IPS-15b (cell line): ENCODE measurements around the gene TNFSF9.

Source experiments
- H3K27me3 ChIP-seq: one replicate; pipeline ENCODE4 v1.6.1; 2013; ENCODE audit warnings: low read length; ENCODE audit not compliant: control insufficient read depth, insufficient read depth
- H3K36me3 ChIP-seq: one replicate; pipeline ENCODE4 v1.6.1; 2013; ENCODE audit warnings: low read length; ENCODE audit not compliant: control insufficient read depth, insufficient read depth
- H3K4me1 ChIP-seq: one replicate; pipeline ENCODE4 v1.6.1; 2013; ENCODE audit warnings: mild to moderate bottlenecking, low read length; ENCODE audit not compliant: control insufficient read depth, insufficient read depth
- H3K4me3 ChIP-seq: one replicate; pipeline ENCODE4 v1.5.1; 2013; ENCODE audit warnings: low read depth, low read length
- H3K9ac ChIP-seq: one replicate; pipeline ENCODE4 v1.6.1; 2013; ENCODE audit warnings: low read depth, mild to moderate bottlenecking, low read length
- H3K9me3 ChIP-seq: one replicate; pipeline ENCODE4 v1.6.1; 2013; ENCODE audit warnings: mild to moderate bottlenecking, low read length; ENCODE audit not compliant: control insufficient read depth, insufficient read depth

The TNFSF9 gene, protein sequence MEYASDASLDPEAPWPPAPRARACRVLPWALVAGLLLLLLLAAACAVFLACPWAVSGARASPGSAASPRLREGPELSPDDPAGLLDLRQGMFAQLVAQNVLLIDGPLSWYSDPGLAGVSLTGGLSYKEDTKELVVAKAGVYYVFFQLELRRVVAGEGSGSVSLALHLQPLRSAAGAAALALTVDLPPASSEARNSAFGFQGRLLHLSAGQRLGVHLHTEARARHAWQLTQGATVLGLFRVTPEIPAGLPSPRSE

DNA sequence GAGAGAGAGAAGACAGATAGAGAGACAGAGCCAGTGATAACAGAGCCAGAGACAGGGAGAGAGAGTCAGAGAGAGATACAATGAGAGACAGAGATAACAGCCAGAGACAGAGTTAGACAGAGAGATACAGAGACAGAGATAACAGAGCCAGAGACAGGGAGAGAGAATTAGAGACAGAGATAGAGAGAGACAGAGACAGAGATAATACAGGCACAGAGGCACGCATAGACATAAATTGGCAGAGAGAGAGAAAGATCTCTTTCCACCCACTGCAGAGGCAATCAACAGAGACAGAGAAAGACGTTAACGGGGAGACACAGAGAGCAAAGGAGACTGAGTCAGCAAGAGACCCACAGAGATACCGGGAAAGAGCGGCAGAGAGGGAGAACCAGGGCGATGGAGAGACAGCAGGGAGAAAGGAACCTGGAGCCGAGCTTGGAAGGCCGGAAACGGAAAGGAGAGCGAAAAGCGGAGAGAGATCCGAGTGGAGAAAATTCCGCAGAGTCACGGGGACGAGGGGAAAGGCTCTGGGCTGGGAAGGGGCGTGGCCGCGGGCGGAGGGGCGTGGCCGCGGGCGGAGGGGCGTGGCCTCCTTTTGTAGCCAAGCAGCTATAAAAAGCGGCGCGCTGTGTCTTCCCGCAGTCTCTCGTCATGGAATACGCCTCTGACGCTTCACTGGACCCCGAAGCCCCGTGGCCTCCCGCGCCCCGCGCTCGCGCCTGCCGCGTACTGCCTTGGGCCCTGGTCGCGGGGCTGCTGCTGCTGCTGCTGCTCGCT lies at the start of gene TNFSF9:
Gene TNFSF9 (plus strand): TSS at position 641 of the 777 bp plus-strand sequence. CDS start 11 bp downstream, at position 652.
- peak within 1 kb of the TSS; percentile 69 for H3K4me3 ChIP-seq
- H3K4me1 ChIP-seq: peaks cover 13% of the 10 kb centered on the region
- H3K9me3 ChIP-seq: no peaks in the 10 kb centered on the region
- H3K9ac ChIP-seq: peak within 1 kb of the TSS; percentile 26
- no peaks in the 10 kb centered on the region for H3K36me3 ChIP-seq
- peaks cover 43% of the 10 kb centered on the region for H3K27me3 ChIP-seq

DNA sequence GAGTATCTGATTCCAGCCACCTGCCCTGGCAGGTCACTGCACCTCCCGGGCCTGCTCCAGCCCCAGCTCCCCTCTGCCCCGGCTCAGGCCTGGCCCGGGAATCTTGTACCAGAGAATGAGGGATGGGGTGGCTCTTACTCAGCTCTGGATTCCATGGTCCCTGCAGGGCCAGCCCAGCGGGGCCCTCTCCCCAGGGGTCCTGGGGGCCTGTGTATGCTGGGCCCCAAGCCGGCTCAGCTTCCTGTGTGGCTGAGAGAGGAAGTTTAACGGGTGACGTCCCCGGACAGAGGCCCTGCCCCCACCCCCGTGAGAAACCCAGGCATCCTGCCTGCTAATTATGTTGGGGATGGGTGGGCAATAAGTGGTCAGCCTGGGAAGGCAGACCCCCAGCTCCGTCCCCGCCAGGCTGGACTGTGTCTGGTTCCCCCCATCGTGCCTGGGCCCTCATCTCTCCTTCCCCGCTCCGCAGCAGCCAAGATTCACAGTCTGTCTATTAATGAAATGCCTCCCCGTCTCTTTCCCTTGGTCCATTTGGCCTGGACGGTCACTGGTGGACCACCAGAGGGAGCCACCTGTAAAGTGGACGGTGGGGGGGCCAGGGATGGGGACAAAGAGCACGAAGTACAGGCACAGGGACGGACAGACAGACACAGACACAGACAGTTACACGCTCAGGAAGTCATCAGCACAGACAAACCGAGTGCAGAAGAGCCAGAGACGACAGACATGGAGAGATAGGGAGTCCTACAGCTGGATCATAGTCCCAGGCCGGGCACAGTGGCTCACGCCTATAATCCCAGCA lies 49.1 kb upstream of the TNFSF9 start, which contains the start of gene DENND1C:
Gene DENND1C (minus strand): TSS at position 247 of the 802 bp plus-strand sequence. CDS start 92 bp downstream, at position 155.
- Histone ChIP-seq H3K4me3 (no peak within 1 kb of the TSS), H3K4me1 (peaks cover 3% of the 10 kb centered on the region), H3K27me3 (no peaks in the 10 kb centered on the region), H3K36me3 (no peaks in the 10 kb centered on the region), H3K9me3 (no peaks in the 10 kb centered on the region), H3K9ac (no peak within 1 kb of the TSS)

DNA sequence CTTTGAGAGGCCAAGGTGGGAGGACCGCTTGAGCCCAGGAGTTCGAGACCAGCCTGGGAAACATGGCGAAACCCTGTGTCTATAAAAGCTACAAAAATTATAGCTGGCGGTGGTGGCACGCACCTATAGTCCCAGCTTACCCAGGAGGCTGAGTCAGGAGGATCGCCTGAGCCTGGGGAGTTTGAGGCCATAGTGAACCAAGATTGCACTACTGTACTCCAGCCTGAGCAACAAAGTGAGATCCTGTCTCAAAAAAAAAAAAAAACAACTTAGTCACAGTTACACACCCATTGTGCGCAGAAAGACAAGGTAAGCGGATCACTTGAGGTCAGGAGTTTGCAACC lies 48.5 kb upstream of the TNFSF9 start:
- H3K4me1 ChIP-seq: peaks cover 3% of the 10 kb centered on the region
- no peaks in the 10 kb centered on the region for H3K36me3 ChIP-seq
- H3K4me3 ChIP-seq: no peak overlapping the region
- H3K27me3 ChIP-seq: no peaks in the 10 kb centered on the region
- no peak overlapping the region for H3K9ac ChIP-seq
- H3K9me3 ChIP-seq: no peaks in the 10 kb centered on the region

DNA sequence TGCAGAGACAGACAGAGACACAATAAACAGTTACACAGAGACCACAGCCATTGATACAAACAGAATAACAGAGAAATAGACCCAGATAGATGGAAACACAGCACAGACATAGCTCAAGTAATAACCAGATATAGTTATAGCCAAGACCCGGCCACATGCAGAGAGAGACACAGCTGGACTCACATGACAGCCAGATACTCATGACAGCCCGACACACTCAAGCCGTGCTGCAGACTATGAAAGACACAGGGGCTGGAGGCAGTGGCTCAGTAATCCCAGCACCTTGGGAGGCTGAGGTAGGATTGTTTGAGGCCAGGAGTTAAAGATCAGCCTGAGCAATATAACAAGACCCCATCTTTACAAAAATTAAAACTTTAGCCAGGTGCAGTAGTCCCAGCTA lies 47.6 kb upstream of the TNFSF9 start:
- peaks cover 3% of the 10 kb centered on the region for H3K4me1 ChIP-seq
- H3K4me3 ChIP-seq: no peak overlapping the region
- no peaks in the 10 kb centered on the region for H3K27me3 ChIP-seq
- H3K9me3 ChIP-seq: no peaks in the 10 kb centered on the region
- no peaks in the 10 kb centered on the region for H3K36me3 ChIP-seq
- no peak overlapping the region for H3K9ac ChIP-seq

DNA sequence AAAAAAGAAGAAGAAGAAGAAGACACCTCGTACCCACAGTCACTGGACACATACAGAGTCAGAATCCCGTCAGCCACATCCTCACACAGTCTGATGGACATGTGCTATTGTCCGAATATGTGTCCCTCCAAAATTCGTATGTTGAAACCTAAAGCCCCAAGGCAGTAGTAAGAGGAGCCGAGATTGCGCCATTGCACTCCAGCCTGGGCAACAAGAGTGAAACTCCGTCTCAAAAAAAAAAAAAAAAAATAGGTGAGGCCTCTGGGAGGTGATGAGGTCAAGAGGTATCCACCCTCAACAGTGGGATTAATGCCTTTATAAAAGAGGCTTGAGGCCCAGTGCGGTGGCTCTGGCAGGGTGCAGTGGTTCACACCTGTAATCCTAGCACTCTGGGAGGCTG lies 46.6 kb upstream of the TNFSF9 start:
- Histone ChIP-seq H3K4me1 (peaks cover 2% of the 10 kb centered on the region), H3K4me3 (no peak overlapping the region), H3K36me3 (no peaks in the 10 kb centered on the region), H3K9me3 (no peaks in the 10 kb centered on the region), H3K27me3 (no peaks in the 10 kb centered on the region), H3K9ac (no peak overlapping the region)

DNA sequence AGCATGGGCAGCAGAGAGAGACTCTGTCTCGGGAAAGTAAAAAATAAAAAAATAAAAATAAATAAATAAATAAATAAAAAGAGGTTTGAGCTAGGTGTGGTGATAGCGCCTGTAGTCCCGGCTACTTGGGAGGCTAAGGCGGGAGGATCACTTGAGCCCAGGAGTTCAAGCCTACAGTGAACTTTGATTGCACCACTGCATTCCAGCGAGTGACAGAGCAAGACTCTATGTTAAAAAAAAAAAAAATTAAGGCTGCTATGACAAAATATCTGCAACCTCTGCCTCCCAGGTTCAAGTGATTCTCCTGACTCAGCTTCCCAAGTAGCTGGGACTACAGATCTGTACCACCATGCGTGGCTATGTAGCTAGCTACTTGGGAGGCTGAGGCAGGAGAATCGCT lies 46.0 kb upstream of the TNFSF9 start:
- H3K27me3 ChIP-seq: no peaks in the 10 kb centered on the region
- no peaks in the 10 kb centered on the region for H3K4me1 ChIP-seq
- no peak overlapping the region for H3K9ac ChIP-seq
- H3K9me3 ChIP-seq: no peaks in the 10 kb centered on the region
- H3K36me3 ChIP-seq: no peaks in the 10 kb centered on the region
- H3K4me3 ChIP-seq: no peak overlapping the region

DNA sequence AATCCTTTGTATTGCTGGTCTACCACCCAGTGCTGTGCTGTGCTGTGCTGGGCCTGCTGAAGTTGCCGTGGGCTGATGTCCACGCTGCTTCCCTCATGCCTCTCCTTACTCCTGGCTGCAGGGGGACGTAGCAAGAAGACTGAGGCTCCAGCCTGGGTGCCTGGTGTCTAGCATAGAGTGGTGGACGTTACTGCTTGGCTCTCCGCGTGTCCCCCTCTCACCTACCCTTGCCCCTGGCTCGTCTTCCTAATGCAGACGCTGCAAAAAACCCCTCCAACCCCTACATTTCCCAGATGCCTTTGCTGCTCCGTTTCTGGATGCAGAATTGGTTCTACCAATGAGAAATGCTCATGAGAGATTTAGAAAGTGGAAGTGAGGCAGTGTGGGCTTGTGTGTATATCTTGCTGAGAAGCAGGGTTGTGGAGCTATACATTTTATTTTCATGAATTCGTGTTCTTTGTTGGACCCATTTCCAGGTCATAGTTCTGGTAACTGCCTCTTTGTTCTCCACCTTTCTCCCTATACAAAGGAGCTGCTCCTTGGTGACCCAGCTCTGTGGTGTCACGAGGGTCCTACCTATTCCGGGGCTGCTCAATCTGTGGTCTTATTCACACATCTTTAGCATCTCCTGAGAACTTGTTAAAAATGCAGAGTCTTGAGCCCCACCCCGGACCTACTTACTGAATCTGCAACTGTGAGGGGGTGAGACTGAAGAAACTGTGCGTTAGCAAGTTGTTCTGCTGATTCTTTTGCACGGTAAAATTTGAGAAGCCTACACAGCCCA lies 41.4 kb upstream of the TNFSF9 start:
- H3K4me3 ChIP-seq: no peak overlapping the region
- no peak overlapping the region for H3K9ac ChIP-seq
- no peaks in the 10 kb centered on the region for H3K27me3 ChIP-seq
- no peaks in the 10 kb centered on the region for H3K4me1 ChIP-seq
- H3K36me3 ChIP-seq: peaks cover 4% of the 10 kb centered on the region
- H3K9me3 ChIP-seq: peaks cover 3% of the 10 kb centered on the region

DNA sequence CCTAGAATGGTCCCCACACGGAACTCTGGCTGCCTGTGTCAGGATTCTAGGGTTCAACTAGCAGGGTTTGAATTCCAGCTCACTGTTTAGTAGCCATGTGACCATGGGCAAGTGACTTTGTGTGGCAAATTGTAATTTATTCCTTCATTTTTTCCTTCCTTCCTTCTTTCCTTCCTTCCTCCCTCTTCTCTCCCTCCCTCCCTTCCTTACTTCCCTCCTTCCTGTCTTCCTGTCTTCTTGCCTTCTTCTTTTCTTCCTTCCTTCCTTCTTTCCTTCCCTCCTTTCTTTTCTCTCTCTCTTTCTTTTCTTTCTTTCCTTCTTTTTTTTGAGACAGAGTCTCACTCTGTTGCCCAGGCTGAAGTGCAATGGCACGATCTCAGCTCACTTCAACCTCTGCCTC lies 40.7 kb upstream of the TNFSF9 start:
- Histone ChIP-seq H3K4me1 (no peaks in the 10 kb centered on the region), H3K36me3 (peaks cover 11% of the 10 kb centered on the region), H3K4me3 (no peak overlapping the region), H3K27me3 (no peaks in the 10 kb centered on the region), H3K9me3 (peaks cover 3% of the 10 kb centered on the region), H3K9ac (no peak overlapping the region)

DNA sequence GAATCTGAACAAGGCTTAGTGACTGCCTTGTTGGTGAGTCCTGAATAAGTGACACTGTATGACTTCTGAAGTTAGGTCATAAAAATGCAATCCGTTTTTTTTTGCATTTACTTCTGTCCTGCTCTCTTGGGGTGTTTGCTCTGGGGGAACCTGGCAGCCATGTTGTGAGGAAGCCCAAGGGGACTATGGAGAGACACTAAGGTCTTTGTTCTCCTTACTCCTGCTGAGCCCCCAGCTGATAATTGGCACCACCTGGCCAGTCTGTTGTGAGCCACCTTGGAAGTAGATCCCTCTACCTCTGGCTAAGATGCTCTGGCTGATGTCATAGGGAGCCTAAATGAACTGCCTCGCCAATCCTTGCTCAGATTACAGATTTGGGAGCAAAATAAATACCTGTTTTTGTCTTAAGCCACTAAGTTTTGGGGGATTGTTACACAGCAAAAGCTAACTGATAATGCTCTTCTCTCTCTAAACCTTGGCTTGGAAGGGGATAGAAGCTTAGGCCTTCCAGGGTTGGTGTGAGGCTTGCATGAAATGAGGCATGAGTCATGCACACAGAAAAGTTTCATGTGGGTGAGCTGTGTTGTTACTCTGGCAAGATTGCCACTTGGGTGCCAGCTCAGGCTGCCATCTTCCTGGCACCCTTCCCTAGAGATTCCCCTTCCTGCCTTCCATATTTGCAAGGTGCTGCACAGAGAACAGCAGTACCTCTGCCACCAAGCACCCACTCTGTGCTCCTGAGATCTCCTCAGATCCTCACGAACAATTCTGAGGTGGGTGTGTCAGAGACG lies 38.8 kb upstream of the TNFSF9 start:
- Histone ChIP-seq H3K9me3 (peaks cover 3% of the 10 kb centered on the region), H3K36me3 (peaks cover 18% of the 10 kb centered on the region), H3K9ac (no peak overlapping the region)

DNA sequence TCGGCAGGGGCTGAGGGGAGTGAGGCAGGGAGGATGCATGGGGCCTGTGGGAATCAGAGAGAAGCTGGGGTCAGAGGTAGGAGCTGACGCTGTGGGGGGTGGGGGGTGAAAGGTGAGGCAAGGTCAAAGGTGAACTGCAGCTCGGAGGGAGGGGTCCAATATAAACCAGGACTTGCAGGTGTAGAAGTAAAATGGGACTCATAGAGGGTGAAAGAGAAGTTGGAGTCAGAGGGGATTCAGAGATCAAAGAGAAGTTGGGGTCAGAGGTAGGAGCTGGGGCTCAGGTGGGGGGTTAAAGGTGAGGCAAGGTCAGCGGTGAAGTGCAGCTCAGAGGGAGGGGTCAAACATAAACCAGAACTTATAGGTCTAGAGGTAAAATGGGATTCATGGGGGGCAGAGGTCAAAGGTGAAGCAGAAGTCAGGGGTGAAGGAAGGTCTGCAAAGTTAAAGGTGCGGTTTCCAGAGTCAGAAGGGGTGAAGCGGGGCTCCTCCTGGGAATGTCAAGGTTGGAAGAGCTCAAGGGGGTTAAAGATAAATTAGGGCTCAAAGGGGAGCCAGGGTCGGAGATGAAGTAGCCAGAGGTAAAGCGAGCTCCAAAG lies 36.3 kb upstream of the TNFSF9 start:
- no peaks in the 10 kb centered on the region for H3K27me3 ChIP-seq
- peaks cover 3% of the 10 kb centered on the region for H3K9me3 ChIP-seq
- no peaks in the 10 kb centered on the region for H3K4me1 ChIP-seq
- H3K36me3 ChIP-seq: peaks cover 18% of the 10 kb centered on the region
- H3K4me3 ChIP-seq: no peak overlapping the region
- H3K9ac ChIP-seq: no peak overlapping the region

More for the DNA sequence above, 38.8 kb upstream of the TNFSF9 start:
- Histone ChIP-seq H3K27me3 (no peaks in the 10 kb centered on the region), H3K4me1 (no peaks in the 10 kb centered on the region), H3K4me3 (no peak overlapping the region)
